Right ventricle myocardium inferior (tissue), 1 donor: ENCODE data around the gene TMC1. TPM values are rescaled to one million over a fixed set of nuclear protein-coding genes. Genes with fewer than 3 reads are reported as not detected.
"Not testable (repeated sequence)": the region's sequence is repeated elsewhere in the genome, so short reads cannot be mapped to it uniquely, and the experiment has no call there.

Source experiments
- ATAC-seq: fragments of 200-7000 bp; cut with Tn5 transposase; one replicate; pipeline ENCODE4 v1.9.1; 2020; ENCODE audit warnings: mild to moderate bottlenecking, moderate library complexity
- DNase-seq: peaks from one replicate; pipeline ENCODE4 v3.0.0; 2021; ENCODE audit errors: missing footprints
- intact Hi-C: fragments of 100-400 bp; cut with DNase I; formaldehyde crosslinking; loops from one replicate; pipeline ENCODE4 v1.11.0; 2022
- total RNA-seq: library from RNA; stranded (reverse); fragmentation: NEBNext Ultra II Directional; extraction: Animal tissue kit (Norgen Biotek cat#: 25700); gene quantifications from one replicate; pipeline ENCODE4 v1.2.1, GENCODE V29; 2021
- donor health status: DM: no; HTN: yes; CAD: no; lungs with severe emphysema.

The TMC1 gene
- total RNA-seq, 1 donor from 2014 or later, result not detected

DNA sequence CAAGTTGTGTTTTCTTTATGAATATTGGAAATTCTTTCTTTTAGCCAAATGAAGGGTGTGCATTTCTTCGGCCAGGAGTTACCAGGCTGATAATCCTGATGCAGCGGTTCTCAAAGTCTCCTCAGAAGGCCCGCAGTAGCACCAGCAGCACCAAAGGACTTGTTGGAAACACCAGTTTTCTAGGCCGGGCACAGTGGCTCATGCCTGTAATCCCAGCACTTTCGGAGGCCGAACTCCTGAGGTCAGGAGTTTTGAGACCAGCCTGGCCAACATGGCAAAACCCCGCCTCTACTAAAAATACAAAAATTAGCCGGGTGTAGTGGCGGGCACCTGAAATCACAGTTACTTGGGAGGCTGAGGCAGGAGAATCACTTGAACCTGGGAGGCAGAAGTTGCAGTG is 397 bp upstream of the TMC1 start:
- intact Hi-C loops, result not testable (repeated sequence)

DNA sequence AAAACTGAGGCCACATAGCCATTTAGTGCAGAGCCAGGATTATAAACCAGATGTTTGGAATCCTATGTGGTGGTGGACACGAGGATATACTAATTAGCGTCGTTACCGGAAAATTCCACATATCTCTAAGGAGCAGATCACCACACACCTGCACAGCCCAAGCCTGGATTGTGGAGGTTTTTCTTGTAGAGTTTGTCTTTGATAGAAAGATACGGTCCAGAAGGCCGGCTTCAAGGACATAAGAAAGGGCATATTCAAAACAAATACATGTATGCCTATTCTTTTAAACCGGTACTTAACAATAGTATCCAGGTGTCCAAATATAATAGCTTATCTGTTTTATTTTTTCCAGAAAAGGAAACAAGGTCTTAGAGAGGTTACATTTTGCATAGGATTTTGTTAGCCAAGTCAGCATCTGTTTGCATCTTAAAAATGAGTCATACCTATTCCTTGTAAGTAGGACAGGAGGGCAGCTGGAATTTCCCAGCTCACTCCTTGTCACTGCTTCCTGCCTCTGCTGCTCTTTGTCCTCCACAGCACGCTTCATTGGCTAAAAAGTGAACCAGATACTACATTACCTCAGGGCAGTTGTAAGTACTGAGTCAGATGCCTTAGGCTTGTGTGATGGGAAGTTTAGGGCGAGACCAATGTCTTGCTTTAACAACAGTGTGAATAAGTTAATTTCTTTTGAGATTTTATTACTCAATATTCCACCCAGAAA is 3.6 kb downstream of the TMC1 start:
- DNase-seq (no peak), ATAC-seq (no peak)
- intact Hi-C loops, result loop anchor here (5.0 kb wide), 1 partner anchor 52 kb away; no protein-coding TSS in a partner anchor

More for the DNA sequence above, 397 bp upstream of the TMC1 start:
- not testable (repeated sequence) for ATAC-seq, DNase-seq

DNA sequence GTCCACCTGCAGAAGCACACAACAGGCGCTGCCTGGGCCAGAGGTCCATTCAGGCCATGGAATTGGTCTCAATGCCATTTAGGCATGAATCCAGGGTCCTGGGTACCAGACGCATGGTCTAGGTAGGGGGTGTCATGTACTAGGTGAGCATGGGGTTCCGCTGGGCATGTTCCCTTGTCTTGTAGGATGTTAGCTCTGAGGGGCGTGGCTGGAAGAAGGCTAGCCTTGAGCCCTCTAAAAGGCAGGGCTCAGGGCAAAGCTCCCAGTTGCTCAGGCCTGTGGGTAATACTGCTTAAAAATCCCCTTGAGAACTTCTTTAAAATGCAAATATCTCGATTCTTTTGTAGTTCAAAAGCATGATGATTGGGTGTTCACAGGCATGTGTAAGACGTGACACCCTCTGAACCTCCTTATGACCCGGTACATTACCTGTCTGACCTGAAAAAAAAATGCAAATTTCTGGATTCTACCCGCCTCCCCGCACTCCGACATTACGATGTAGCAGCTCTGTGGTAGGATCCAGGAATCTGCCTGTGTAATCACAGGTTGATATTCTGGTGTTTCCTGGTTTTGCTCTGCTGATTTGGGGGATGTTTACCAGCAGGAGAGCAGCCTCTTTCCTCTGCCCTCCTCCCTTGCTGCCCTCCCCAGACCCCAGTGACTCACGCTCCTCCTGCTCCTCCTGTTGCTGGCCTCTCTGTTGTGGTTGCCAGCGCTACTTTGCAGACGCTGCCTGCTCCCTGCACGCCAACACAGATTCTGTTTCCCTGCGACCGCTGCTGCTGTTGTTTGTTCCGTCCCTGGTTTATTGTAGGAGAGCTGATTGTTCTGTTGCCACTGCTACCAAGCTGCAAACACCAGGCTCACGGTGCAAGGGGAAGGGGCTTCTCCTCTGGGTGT is 5.7 kb downstream of the TMC1 start:
- ATAC-seq, result peak; percentile 92
- intact Hi-C loops, result loop anchor here (5.0 kb wide), 1 partner anchor 50 kb away; no protein-coding TSS in a partner anchor
- peak; percentile 76 for DNase-seq

DNA sequence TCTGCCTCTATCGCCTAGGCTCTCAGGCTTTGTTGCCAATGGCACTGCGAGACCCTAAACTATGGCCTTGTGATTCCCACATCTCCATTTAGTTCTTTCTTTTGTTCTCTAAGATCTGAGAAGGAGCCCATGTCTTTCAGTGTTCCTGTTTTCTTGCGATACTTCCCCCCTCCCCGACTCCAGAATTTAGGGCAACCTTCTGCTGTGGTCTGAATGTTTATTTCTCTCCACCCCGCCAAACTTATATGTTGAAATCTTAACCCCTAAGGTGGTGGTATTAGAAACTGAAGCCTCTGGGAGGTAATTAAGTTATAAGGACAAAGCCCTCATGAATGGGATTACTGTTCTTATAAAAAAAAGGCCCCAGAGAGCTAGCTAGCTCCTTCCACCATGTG is 6.4 kb downstream of the TMC1 start:
- peak; percentile 13 for ATAC-seq
- intact Hi-C loops, result loop anchor here (5.0 kb wide), 1 partner anchor 50 kb away; no protein-coding TSS in a partner anchor

DNA sequence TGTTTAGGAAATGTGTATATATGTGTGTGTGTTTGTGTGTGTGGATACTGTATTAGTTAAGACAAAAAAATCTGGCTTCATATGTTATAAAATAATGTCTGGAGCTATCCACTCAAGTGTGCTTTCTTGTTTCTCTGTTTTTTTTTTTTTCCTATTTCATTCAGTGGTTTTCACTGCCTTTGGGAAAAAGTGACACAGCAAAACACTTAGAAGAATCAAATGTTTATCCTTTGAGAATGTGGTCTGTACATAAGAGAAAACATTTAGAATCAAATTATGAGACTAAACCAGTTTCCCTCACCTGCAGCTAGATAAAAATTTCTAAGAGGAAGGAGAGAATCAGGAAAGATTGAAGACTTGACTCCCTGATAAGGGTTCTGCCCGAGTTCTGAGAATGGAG is 8.1 kb downstream of the TMC1 start:
- DNase-seq (no peak), ATAC-seq (no peak)
- intact Hi-C loops, result loop anchor here (5.0 kb wide), 1 partner anchor 48 kb away; no protein-coding TSS in a partner anchor

More for the DNA sequence above, 6.4 kb downstream of the TMC1 start:
- no peak for DNase-seq

DNA sequence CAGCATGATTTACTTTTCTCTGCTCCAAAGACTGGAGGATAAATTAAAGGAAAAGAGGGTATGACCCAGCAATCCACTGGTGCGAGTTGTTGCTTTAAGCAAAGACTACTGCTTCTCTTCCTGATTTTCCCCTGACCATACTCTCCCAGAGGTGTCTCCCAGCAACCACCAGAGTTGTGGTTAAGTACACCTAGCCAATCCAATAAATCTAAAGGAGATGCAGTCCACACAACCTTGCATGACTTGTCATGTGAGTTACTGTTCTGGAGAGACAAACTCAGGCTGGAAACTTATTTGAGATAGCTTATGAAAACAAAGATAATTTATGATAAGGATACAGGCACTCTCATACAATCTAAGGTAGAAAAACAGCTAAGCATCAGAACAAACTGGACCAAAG is 11.9 kb downstream of the TMC1 start:
- DNase-seq, result no peak
- ATAC-seq, result no peak
- intact Hi-C loops, result no loop called here

DNA sequence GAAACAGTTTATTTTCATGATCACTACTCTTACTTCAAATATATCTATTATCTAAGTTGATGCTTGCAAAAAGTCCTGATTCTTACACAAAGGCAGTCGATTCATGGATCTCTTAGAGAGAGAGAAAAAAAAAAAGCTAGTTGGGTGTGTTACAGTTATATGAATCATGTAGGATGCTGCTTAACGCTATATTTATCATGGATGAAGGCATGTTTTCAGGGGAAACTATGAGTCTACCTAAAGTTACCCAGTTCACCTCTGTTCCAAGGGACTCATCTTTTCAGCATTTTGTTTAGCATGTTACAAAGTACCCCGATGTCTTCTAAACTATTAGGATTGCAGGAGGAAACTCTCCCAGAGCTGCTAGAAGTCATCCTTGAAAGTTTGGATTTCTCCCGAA is 13.5 kb downstream of the TMC1 start:
- no peak for ATAC-seq
- intact Hi-C loops, result no loop called here
- DNase-seq, result no peak

DNA sequence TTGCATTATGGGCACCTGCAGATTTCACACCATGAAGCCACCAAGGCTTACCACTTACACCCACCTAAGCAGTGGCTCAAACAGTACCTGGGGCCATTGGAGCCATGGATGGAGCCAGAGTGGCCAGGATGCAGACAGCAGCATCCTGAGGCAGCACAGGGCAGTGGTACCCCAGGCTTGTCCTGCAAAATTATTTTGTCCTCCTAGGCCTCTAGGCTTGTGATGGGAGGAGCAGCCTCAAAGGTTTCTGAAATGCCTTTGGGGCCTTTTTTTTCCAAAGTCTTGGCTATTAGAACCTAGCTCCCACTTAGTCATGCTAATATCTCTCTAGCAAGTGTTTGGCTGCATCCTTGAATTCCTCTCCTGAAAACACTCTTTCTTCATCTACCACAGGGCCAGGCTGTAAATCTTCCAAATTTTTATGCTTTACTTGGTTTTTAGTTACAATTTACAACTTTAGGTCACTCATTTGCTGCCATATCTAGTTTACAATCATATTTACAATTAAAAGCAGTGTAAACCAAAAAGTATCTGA is 15.7 kb downstream of the TMC1 start:
- intact Hi-C loops, result no loop called here
- DNase-seq (no peak), ATAC-seq (no peak)

DNA sequence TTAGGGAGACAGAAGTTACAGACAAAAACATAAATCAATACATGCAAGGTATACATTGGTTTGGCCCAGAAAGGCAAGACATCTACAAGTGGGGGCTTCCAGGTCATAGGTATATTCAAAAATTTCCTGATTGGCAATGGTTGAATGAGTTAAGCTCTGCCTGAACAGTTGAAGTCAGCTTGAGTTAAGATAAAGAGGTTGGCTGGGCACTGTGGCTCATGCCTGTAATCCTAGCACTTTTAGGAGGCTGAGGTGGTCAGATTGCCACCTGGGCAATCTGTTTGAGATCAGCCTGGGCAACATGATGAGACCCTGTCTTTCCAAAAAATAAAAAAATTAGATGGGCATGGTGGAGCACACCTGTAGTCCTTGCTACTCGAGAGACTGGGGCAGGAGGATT is 16.3 kb downstream of the TMC1 start:
- intact Hi-C loops, result no loop called here
- no peak for DNase-seq

DNA sequence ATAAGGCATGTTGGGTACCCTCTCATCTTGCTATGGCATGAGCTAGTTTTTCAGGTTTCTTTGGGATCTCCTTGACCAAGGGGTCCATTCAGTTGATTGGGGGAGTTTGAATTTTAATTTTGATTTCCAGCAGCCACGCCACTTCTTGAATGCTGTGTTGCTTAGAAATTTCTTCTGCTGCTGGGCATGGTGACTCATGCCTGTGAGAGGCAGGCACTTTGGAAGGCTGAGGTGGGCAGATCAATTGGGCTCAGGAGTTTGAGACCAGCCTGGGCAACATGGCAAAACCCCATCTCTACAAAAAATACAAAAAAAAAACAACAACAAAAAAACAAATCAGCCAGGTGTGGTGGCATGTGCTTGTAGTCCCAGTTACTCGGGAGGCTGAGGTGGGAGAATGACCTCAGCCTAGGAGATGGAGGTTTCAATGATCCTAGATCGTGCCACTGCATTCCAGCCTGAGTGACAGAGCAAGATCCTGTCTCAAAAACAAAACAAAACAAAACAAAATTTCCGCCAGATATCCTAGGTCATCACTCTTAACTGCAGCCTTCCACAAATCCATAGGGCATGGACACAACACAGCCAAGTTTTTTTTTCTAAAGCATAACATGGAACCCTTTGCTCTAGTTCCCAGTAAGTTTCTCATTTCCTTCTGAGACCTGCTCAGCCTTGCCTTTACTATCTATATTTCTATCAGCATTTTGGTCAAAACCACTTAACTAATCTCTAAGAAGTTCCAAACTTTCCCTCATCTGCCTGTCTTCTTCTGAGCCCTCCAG is 17.7 kb downstream of the TMC1 start:
- ATAC-seq, result no peak
- DNase-seq, result no peak
- intact Hi-C loops, result no loop called here

More for the DNA sequence above, 16.3 kb downstream of the TMC1 start:
- ATAC-seq, result no peak

DNA sequence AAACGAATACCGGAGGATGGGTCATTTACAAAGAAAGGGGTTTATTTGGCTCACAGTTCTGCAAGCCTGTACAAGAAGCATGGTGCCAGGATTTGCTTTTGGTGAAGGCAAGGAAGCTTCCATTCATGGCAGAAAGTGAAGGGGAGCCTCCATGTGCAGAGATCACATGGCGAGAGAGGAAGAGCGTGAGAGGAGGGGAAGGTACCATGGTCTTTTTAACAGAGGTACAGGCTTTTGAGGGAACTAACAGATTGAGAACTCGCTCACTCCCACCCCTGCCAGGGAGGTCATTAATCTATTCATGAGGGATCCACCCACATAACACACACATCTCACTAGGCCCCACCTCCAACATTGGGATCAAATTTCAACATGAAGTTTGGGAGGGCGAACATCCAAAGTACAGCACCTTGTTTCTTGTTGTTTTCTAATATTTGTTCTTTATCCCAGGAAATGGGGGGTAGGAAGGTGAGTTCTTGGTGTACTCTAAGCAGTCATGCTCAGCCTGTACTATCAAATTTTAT is 18.5 kb downstream of the TMC1 start:
- DNase-seq, result no peak
- intact Hi-C loops, result no loop called here
- no peak for ATAC-seq

DNA sequence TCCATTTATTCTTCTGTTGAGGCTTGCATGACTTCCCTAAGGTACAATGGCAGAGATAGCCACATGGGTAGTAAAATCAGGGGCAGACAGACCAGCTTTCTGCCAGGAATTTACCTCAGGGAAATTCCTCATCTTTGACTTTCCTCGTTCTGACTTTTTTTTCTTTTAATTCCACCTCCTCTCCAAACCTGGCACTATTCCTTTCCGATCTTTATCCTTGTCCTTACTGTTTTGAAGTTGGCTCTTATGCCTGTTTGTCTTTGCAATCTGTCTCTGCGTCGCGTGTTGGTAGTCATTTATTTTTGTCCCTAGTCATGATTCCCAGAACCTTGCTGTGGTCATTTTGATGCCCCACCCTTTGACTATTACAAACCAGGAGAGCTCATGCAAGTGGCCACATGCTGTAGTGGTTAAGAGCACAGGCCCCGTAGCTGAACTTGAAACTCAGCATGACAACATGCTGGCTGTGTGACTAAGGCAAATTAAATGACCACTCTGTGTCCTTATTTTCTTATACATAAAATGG is 19.0 kb downstream of the TMC1 start:
- no peak for DNase-seq
- ATAC-seq, result no peak
- intact Hi-C loops, result no loop called here

DNA sequence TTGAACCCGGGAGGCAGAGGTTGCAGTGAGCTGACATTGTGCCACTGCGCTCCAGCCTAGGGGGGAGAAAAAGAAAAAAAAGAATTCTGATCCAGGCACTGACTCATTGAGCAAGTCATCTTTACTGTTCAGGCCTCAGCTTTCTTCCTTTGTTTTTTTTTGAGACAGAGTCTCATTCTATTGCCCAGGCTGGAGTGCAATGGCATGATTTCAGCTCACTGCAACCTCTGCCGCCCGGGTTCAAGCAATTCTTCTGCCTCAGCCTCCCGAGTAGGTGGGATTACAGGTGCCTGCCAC is 21.1 kb downstream of the TMC1 start:
- ATAC-seq, intact Hi-C loops: not testable (repeated sequence)

DNA sequence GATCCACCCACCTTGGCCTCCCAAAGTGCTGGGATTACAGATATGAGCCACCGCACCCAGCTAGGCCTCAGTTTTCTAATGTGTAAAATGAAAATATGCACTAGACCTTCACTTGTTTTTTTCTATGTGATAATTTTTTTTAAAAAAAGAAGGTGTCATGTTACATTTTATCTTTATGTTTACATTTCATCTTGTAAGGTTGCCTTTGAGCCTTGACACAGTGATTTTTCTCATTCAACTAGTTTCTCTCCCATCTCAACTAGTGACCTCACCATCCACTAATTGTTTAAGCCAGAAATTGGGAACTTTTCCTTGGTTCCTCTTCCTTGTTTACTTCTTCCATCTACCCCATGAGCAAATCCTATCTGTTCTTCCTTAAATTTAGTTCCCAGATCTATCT is 21.5 kb downstream of the TMC1 start:
- ATAC-seq (no peak), DNase-seq (no peak)
- intact Hi-C loops, result no loop called here

More for the DNA sequence above, 21.1 kb downstream of the TMC1 start:
- DNase-seq, result not testable (repeated sequence)

DNA sequence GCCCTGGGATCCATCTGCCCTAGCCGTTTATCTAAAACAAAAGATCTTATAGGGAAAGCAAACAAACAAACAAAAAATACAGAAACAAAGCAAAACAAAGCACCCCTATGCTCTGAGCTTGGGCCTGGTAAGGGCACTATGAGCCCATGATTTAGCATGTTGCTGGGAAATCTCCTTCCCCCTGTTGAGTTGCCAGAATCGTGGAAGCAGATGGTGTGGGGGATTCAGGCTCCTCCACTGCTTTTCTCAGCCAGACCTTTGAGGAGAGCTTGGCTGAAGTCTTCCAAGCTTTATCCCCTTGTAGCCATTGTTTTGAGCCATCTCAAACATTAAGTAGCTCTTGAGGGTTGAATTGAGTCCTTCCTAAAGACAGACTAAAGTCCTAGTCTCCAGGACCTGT is 29.9 kb downstream of the TMC1 start:
- DNase-seq (no peak), ATAC-seq (no peak)
- intact Hi-C loops, result no loop called here

DNA sequence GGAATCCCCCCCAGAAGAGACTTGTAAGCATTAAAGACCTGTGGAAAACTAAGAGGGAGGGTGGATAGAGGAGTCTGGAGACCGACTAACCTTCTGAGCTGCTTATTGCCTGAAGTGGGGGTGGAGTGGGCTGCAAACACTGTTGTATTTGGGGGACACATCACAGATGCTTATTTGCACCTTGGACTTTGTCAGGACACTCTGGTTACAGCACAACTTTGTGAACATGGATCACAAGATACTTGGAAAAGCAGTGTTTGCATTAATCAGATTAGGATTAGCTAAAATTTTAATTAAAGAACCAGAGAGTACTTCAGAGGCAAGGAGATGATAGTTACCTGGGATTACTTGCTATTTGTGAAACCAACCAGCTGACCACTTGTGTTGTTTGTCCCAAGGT is 30.9 kb downstream of the TMC1 start:
- no peak for ATAC-seq
- intact Hi-C loops, result no loop called here
- DNase-seq, result no peak

DNA sequence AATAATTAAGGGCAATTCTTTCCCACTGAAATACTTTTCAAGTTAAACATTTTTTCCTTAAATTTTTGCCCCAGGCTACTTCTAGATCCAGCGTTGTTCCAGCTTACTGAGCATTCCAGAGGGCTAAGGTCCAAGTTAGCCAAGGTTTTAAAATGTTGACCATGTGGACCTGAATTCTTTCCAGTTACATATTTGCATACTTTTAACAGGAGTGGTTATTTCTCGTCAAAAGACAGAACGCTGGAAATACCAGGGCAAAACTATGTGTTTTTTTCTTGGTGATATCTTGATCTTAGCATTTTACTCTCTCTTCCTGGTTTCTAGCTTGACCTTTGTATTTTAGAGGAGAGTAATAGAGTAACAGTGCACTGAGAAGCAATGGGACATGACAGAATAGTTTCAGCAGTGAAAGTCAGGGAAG is 32.8 kb downstream of the TMC1 start:
- no peak for DNase-seq
- ATAC-seq, result no peak
- intact Hi-C loops, result no loop called here

DNA sequence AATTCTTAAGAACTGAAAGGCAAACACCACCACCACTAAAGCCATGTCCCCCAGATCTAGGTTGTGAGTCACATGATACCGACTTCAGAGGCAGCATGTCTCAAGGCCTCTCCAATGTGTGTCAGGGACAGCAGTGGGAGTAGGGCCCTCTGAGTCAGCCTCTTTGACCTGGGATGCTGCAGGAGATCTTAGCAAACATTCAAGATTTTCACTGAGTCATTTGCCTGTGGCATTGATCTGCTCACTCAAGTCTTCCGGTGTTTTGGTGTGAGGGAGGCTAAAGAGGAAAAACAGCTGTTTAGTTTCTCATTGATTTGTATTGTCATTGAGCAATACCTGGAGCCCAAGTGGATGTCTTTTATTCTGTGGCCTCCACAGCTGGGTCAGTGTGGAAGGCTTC is 36.1 kb downstream of the TMC1 start:
- DNase-seq, result no peak
- ATAC-seq, result no peak
- intact Hi-C loops, result no loop called here
